ENCODE results near the gene NACA. TPM values are rescaled to one million over a fixed set of nuclear protein-coding genes. Genes with fewer than 3 reads are reported as not detected.

Gene NACA
- total and polyA plus RNA-seq, 2 of the 13 experiments (the other 11 are each of a cell fraction or from before 2014, with no cell fraction given): 799 to 1,700 TPM

- peak; percentile 68 for TF ChIP-seq PPARG (CRISPR knock-in tag; conservative IDR thresholded peaks at IDR 0.05)
- TF ChIP-seq CREB1 (IDR thresholded peaks at IDR 0.05): no peak
- TF ChIP-seq CREB1 (CRISPR knock-in tag; IDR thresholded peaks at IDR 0.05): peak; percentile 66
- TF ChIP-seq, protein P1, sequence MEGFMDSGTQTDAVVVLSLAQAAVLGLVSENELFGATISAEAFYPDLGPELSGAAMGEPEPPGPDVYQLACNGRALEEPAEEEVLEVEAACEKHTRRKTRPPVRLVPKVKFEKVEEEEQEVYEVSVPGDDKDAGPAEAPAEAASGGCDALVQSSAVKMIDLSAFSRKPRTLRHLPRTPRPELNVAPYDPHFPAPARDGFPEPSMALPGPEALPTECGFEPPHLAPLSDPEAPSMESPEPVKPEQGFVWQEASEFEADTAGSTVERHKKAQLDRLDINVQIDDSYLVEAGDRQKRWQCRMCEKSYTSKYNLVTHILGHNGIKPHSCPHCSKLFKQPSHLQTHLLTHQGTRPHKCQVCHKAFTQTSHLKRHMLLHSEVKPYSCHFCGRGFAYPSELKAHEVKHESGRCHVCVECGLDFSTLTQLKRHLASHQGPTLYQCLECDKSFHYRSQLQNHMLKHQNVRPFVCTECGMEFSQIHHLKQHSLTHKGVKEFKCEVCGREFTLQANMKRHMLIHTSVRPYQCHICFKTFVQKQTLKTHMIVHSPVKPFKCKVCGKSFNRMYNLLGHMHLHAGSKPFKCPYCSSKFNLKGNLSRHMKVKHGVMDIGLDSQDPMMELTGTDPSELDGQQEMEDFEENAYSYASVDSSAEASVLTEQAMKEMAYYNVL (CRISPR knock-in tag; IDR thresholded peaks at IDR 0.05; ENCODE audit: borderline replicate concordance): peak; percentile 94
- no peak for TF ChIP-seq TEAD2 (CRISPR knock-in tag; IDR thresholded peaks at IDR 0.05)
- TF ChIP-seq ARID5B (CRISPR knock-in tag; IDR thresholded peaks at IDR 0.05): peak; percentile 81; the same call in 1 of the 2 replicates
- TF ChIP-seq KAT8 (CRISPR knock-in tag; IDR thresholded peaks at IDR 0.05): peak; percentile 17; the same call in 1 of the 2 replicates
- no peak for TF ChIP-seq MAZ (IDR thresholded peaks at IDR 0.05; ENCODE audit: borderline replicate concordance, low read depth, low read length)
- TF ChIP-seq MAZ (CRISPR knock-in tag; IDR thresholded peaks at IDR 0.05; ENCODE audit: low read depth): no peak
- peak; percentile 52; the same call in 1 of the 2 replicates for TF ChIP-seq SIX4 (CRISPR knock-in tag; IDR thresholded peaks at IDR 0.05)
- TF ChIP-seq MAF1 (CRISPR knock-in tag; IDR thresholded peaks at IDR 0.05; ENCODE audit: borderline replicate concordance): no peak
- TF ChIP-seq, protein P2, sequence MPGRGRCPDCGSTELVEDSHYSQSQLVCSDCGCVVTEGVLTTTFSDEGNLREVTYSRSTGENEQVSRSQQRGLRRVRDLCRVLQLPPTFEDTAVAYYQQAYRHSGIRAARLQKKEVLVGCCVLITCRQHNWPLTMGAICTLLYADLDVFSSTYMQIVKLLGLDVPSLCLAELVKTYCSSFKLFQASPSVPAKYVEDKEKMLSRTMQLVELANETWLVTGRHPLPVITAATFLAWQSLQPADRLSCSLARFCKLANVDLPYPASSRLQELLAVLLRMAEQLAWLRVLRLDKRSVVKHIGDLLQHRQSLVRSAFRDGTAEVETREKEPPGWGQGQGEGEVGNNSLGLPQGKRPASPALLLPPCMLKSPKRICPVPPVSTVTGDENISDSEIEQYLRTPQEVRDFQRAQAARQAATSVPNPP (CRISPR knock-in tag; IDR thresholded peaks at IDR 0.05): peak; percentile 50; the same call in 1 of the 2 replicates
- 0 out of 2 replicates have a peak, but pooled peaks have one; percentile 70 for TF ChIP-seq ZNF510 (CRISPR knock-in tag; IDR thresholded peaks at IDR 0.05; ENCODE audit: low read depth)
- 0 out of 2 replicates have a peak, but pooled peaks have one; percentile 41 for TF ChIP-seq SP140L (CRISPR knock-in tag; IDR thresholded peaks at IDR 0.05; ENCODE audit: borderline replicate concordance)
- no peak for TF ChIP-seq PREB (CRISPR knock-in tag; IDR thresholded peaks at IDR 0.05)
- TF ChIP-seq ZNF83 (CRISPR knock-in tag; IDR thresholded peaks at IDR 0.05; ENCODE audit: borderline replicate concordance): no peak
- TF ChIP-seq JUND (CRISPR knock-in tag; IDR thresholded peaks at IDR 0.05): no peak
- peak; percentile 27; the same call in 1 of the 2 replicates for TF ChIP-seq TFAP4 (IDR thresholded peaks at IDR 0.05; ENCODE audit: borderline replicate concordance, low read depth)
- no peak for TF ChIP-seq ZC3H4 (CRISPR knock-in tag; IDR thresholded peaks at IDR 0.05; ENCODE audit: borderline replicate concordance)
- TF ChIP-seq JDP2 (CRISPR knock-in tag; IDR thresholded peaks at IDR 0.05; ENCODE audit: borderline replicate concordance): no peak
- no peak for TF ChIP-seq SSRP1 (CRISPR knock-in tag; IDR thresholded peaks at IDR 0.05)
- TF ChIP-seq ZNF335 (CRISPR knock-in tag; IDR thresholded peaks at IDR 0.05): no peak
These were observed 34.3 kb upstream of the NACA start (continued) for GRCh38 chr12:56759263-56759908.
